GM12801 (cell line): ENCODE measurements around the gene RPL3.

Source experiments
- TF ChIP-seq, protein P1 (sequence below): IDR thresholded peaks from one replicate; pipeline ENCODE4 v1.5.1; 2011; ENCODE audit warnings: control low read depth; ENCODE audit not compliant: insufficient read length; ENCODE audit errors: extremely low read depth

Gene RPL3

DNA sequence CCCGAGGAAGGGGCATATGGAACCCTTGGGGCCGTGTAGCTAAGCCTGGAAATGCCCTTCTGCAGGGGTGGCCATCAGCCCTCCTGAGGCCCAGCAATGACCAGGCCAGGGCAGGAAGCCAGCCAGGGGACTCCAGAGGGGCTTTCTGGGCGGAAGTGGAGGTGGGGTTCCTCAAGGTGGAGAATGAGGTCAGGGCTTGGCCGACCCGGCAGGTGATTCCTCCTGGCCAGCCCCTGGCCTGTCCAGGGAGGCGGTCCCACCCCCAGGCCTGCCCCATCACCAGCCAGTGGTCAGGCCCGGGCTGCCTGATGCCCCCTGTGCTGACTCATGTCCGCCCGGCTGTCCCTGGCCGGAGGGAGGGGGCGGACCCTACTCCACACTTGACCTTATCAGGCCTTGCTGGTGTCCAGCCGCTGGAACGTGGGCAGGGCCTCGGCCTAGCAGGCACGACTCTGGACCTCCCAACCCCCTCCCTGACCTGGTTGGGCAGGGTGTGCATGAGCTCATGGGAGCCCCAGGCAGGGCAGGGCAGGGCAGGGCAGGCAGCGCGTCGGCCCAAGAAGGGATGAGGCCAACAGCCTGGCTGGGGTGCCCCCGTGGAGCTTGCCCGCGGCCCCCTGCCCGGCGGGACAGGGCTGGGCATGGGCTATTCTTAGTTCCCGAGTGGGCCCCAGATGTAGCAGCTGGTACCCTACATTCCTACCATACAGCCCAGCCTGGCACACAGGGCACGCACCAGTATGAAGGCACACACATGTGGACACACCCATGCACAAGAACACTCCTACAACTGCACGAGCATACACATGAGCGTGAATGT lies 35.9 kb downstream of the RPL3 start:
- TF ChIP-seq, protein P1, sequence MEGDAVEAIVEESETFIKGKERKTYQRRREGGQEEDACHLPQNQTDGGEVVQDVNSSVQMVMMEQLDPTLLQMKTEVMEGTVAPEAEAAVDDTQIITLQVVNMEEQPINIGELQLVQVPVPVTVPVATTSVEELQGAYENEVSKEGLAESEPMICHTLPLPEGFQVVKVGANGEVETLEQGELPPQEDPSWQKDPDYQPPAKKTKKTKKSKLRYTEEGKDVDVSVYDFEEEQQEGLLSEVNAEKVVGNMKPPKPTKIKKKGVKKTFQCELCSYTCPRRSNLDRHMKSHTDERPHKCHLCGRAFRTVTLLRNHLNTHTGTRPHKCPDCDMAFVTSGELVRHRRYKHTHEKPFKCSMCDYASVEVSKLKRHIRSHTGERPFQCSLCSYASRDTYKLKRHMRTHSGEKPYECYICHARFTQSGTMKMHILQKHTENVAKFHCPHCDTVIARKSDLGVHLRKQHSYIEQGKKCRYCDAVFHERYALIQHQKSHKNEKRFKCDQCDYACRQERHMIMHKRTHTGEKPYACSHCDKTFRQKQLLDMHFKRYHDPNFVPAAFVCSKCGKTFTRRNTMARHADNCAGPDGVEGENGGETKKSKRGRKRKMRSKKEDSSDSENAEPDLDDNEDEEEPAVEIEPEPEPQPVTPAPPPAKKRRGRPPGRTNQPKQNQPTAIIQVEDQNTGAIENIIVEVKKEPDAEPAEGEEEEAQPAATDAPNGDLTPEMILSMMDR, result no peak

DNA sequence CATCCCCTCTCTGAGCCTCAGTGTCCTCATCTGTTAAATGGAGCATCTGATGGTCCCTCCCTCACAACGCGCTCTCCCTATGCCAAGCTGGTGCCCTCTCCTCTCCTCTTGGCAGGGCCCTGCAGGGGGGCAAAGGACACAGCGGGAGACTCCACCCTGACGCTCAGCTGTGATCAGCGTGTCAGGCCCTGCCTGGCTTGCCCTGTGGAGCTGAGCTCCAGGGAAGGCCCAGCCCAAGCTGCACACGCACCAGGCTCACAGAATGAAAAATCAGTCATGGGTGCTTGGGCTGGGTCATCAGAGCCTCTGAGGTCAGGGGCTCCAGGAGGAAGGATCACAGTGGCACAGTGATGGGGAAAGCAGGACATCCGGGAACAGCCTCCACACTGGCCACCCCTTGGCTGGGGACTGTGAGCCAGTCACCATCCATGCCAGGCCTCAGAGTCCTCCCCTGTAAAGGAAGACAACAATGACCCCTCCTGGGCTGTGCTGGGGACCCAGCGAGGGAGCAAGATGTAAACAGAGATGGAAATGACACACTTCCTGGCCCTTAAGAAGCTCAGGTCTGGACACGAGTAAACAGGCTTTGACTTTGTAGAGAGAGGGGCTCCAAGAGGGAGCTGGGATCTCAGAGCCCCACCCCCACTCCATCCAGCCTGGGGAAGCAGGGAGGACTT lies 36.6 kb downstream of the RPL3 start:
- TF ChIP-seq, protein P1, result no peak

DNA sequence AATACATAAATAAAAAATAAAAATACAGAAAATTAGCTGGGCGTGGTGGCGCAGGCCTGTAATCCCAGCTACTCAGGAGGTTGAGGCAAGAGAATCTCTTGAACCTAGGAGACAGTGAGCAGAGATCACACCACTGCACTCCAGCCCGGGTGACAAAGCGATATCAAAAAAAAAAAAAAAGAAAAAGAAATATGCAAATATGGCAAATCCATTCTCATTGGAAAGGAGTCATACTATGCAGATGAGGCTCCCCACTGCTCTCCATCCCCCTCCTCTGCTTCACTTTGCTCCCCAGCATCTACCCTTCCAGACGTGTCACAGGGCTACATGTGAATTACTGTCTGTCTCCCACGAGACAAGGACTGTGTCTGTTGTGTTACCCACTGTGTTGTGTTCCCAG lies 38.3 kb downstream of the RPL3 start:
- TF ChIP-seq, protein P1, result no peak

DNA sequence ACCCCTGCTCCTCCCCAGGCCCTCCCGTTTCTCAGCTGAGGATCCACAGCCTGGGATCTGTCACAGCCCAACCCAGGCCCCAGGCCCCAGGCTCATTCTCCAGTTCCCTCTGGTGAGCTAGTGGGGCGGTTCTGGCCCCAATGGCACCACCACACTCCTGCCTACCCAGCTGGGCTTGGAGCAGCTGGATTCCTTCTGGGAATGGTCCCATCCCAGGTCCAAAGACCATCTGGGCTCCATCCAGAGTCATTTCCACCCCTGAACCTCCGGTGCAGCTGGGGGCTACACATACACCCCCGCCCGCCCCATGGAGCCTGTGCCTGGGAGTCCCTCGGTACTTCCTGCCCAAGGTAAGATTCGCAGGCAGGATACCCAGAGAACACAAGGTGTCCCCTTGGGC lies 39.2 kb downstream of the RPL3 start:
- TF ChIP-seq, protein P1, result no peak

DNA sequence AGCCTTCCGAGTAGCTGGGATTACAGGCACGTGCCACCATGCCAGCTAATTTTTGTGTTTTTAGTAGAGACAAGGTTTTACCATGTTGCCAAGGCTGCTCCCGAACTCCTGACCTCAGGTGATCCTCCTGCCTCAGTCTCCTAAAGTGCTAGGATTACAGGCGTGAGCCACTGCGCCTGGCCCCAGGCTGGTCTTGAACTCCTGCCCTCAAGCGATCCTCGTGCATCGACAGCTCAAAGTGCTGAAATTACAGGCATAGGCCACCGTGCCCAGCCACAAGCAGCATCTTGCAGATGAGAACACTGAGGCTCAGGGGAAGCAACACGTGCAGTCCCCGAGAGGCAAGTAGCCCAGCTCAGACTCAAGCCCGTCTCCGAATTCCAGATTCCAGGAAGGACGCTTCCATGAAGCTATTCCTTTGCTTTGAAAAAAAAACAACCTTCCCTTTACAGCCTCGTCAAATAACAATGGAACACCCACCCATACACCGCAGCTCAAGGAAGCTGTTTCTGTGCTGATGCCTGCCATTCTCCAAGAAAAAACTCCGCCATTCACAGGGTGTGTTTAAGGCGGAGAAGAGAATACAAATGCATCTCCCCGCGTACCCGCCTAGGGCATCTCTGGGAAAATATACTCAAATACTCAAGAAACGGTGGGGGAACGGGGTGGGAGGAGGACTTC lies 40.1 kb downstream of the RPL3 start:
- TF ChIP-seq, protein P1, result no peak

DNA sequence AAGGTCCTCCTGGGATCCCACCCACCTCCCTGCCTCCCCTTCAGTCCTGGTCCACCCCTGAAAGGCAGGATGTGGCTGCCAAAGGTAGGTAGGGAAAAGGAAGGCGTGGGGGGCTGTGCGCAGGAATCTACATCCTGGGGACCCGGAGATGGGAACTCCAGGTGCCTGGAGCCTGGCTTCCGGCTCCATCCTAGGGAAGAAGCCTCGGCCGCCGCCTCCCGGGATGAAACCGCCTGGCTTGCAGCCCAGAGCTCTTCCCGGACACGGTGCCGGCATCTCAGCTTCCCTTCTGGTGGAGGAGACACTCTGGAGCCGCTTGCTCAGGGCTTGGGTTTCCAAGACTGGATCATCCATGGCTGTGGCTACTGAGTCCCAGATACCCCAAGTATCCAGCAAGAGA lies 41.4 kb downstream of the RPL3 start:
- TF ChIP-seq, protein P1, result no peak

DNA sequence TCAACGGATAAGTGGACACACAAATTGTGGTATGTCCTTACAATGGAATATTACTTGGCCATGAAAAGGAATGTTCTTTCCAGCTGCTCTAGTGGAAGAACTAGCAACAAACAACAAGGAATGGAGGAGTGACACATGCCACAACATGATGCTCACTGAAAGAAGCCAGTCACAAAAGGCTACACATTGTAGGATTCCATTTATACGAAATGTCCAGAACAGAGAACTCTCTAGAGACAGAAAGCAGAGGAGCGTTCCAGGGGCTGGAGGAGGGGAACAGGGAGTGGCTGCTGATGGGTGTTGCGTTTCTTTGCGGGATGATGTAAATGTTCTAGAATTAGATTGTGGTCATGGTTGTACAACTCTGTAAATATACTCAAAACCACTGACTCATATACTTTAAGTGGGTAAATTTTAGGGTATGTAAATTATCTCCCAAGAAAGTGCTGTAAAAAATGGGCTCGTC lies 42.2 kb downstream of the RPL3 start:
- TF ChIP-seq, protein P1, result no peak
